Activated CD4-positive, CD25-positive, alpha-beta regulatory T cell treated with anti-CD3 and anti-CD28 coated beads, Interleukin-2, amount 50 U/mL, for 72 hours (primary cell): Measurements from ENCODE around the gene TXLNB.

Experiments used
- DNase-seq: peaks from one replicate; pipeline ENCODE4 v3.0.0; 2021

The TXLNB gene

GRCh38 chr6:139291813-139292619 is at the start of gene TXLNB:
TXLNB (minus strand) TSS chr6:139291998; CDS start chr6:139288899, 3,099 bp downstream.
- DNase-seq, result peak; percentile 63

- DNase-seq, result no peak
These were observed 49.3 kb upstream of the TXLNB start for GRCh38 chr6:139341060-139341459.

- DNase-seq, result no peak
These were observed 47.0 kb upstream of the TXLNB start for GRCh38 chr6:139338795-139339194.

- DNase-seq, result no peak
These were observed 46.0 kb upstream of the TXLNB start for GRCh38 chr6:139337830-139338229.

GRCh38 chr6:139337001-139337400 is 45.2 kb upstream of the TXLNB start:
- no peak for DNase-seq

- DNase-seq, result no peak
These were observed 44.7 kb upstream of the TXLNB start for GRCh38 chr6:139336488-139336887.

GRCh38 chr6:139335447-139336210 is 43.8 kb upstream of the TXLNB start:
- DNase-seq, result no peak

- DNase-seq, result no peak
These were observed 43.1 kb upstream of the TXLNB start for GRCh38 chr6:139334806-139335446.

GRCh38 chr6:139330826-139331500 is 39.2 kb upstream of the TXLNB start:
- DNase-seq, result no peak

GRCh38 chr6:139330306-139330705 is 38.5 kb upstream of the TXLNB start:
- no peak for DNase-seq

- DNase-seq, result no peak
These were observed 37.4 kb upstream of the TXLNB start for GRCh38 chr6:139329224-139329623.

GRCh38 chr6:139327038-139327437 is 35.2 kb upstream of the TXLNB start:
- no peak for DNase-seq

- no peak for DNase-seq
These were observed 33.9 kb upstream of the TXLNB start for GRCh38 chr6:139325686-139326085.

- DNase-seq, result no peak
These were observed 33.3 kb upstream of the TXLNB start for GRCh38 chr6:139325125-139325524.

GRCh38 chr6:139324301-139324555 is 32.4 kb upstream of the TXLNB start:
- DNase-seq, result no peak

GRCh38 chr6:139323511-139324300 is 31.9 kb upstream of the TXLNB start:
- peak; percentile 57 for DNase-seq

- no peak for DNase-seq
These were observed 28.3 kb upstream of the TXLNB start for GRCh38 chr6:139320081-139320480.

GRCh38 chr6:139316622-139317317 is 25.0 kb upstream of the TXLNB start:
- no peak for DNase-seq

- DNase-seq, result no peak
These were observed 22.2 kb upstream of the TXLNB start for GRCh38 chr6:139313784-139314545.

GRCh38 chr6:139313229-139313628 is 21.4 kb upstream of the TXLNB start:
- no peak for DNase-seq

GRCh38 chr6:139311831-139312230 is 20.0 kb upstream of the TXLNB start:
- DNase-seq, result no peak
